HUES64 (cell line): ENCODE measurements around the gene EIF5AL1.
"Not testable (repeated sequence)": the region's sequence is repeated elsewhere in the genome, so short reads cannot be mapped to it uniquely, and the experiment has no call there.

Experiments
- H3K27ac ChIP-seq: 2 replicates; pipeline ENCODE4 v1.7.0; 2013; ENCODE audit warnings: low read depth, low read length, inconsistent platforms
- H3K27me3 ChIP-seq: 2 replicates; pipeline ENCODE4 v1.6.1; 2013; ENCODE audit warnings: mild to moderate bottlenecking, low read length; ENCODE audit not compliant: insufficient read depth
- H3K36me3 ChIP-seq: 2 replicates; pipeline ENCODE4 v1.6.1; 2013; ENCODE audit warnings: mild to moderate bottlenecking, low read length; ENCODE audit not compliant: insufficient read depth
- H3K4me1 ChIP-seq: 2 replicates; pipeline ENCODE4 v1.6.1; 2013; ENCODE audit warnings: mild to moderate bottlenecking, low read length, moderate library complexity; ENCODE audit not compliant: insufficient read depth
- H3K4me3 ChIP-seq: 2 replicates; pipeline ENCODE4 v1.5.1; 2013; ENCODE audit warnings: mild to moderate bottlenecking, low read length, moderate library complexity
- H3K9ac ChIP-seq: 2 replicates; pipeline ENCODE4 v1.6.1; 2013; ENCODE audit warnings: mild to moderate bottlenecking, low read depth, low read length
- H3K9me3 ChIP-seq: 2 replicates; pipeline ENCODE4 v1.6.1; 2013; ENCODE audit warnings: low read depth, low read length; ENCODE audit not compliant: insufficient read depth
- WGBS: fragments of 150-250, 120-280 bp; methylation state at CpG from one replicate; pipeline ENCODE4 v1.1.7; 2013; ENCODE audit warnings: missing lambda C conversion rate; 5-methylcytosine and 5-hydroxymethylcytosine counted together

EIF5AL1 gene

GRCh38 chr10:79502561-79503309 lies 9.6 kb upstream of the EIF5AL1 start:
- no peaks in the 10 kb centered on the region for H3K36me3 ChIP-seq
- no peak overlapping the region for H3K9ac ChIP-seq
- no peak overlapping the region for H3K4me3 ChIP-seq
- H3K27me3 ChIP-seq: peaks cover 3% of the 10 kb centered on the region; the same call in 1 of the 2 replicates
- peaks cover 3% of the 10 kb centered on the region; the same call in 1 of the 2 replicates for H3K4me1 ChIP-seq
- H3K27ac ChIP-seq: no peak overlapping the region
- no peaks in the 10 kb centered on the region for H3K9me3 ChIP-seq
- 19% methylated on average over 7 of the region's 7 CpGs for WGBS

- WGBS: 85% methylated on average over 4 of the region's 4 CpGs
- not testable (repeated sequence) for H3K27me3 ChIP-seq, H3K9ac ChIP-seq, H3K36me3 ChIP-seq, H3K9me3 ChIP-seq, H3K27ac ChIP-seq, H3K4me3 ChIP-seq, H3K4me1 ChIP-seq
Measured at GRCh38 chr10:79503787-79504186, 8.5 kb upstream of the EIF5AL1 start.

- not testable (repeated sequence) for H3K9me3 ChIP-seq, H3K4me1 ChIP-seq, H3K4me3 ChIP-seq, H3K36me3 ChIP-seq, H3K9ac ChIP-seq, H3K27me3 ChIP-seq, H3K27ac ChIP-seq
- no CpG with 5 or more reads among the region's 2 CpGs for WGBS
Measured at GRCh38 chr10:79504483-79504882, 7.8 kb upstream of the EIF5AL1 start.

GRCh38 chr10:79505328-79505727 lies 7.0 kb upstream of the EIF5AL1 start:
- not testable (repeated sequence) for H3K4me1 ChIP-seq, H3K36me3 ChIP-seq, H3K9ac ChIP-seq, H3K4me3 ChIP-seq, H3K27ac ChIP-seq, H3K9me3 ChIP-seq, H3K27me3 ChIP-seq

- Histone ChIP-seq H3K9me3 (no peaks in the 10 kb centered on the region), H3K4me1 (peaks cover 3% of the 10 kb centered on the region; the same call in 1 of the 2 replicates), H3K36me3 (no peaks in the 10 kb centered on the region), H3K9ac (no peak overlapping the region), H3K27me3 (peaks cover 3% of the 10 kb centered on the region; the same call in 1 of the 2 replicates), H3K4me3 (no peak overlapping the region), H3K27ac (no peak overlapping the region)
Measured at GRCh38 chr10:79505829-79506228, 6.5 kb upstream of the EIF5AL1 start.

GRCh38 chr10:79507440-79508167 lies 4.7 kb upstream of the EIF5AL1 start:
- H3K9me3 ChIP-seq: no peaks in the 10 kb centered on the region
- peaks cover 3% of the 10 kb centered on the region; the same call in 1 of the 2 replicates for H3K4me1 ChIP-seq
- H3K36me3 ChIP-seq: no peaks in the 10 kb centered on the region
- no peak overlapping the region for H3K27ac ChIP-seq
- H3K9ac ChIP-seq: no peak overlapping the region
- peaks cover 3% of the 10 kb centered on the region; the same call in 1 of the 2 replicates for H3K27me3 ChIP-seq
- no peak overlapping the region for H3K4me3 ChIP-seq
- WGBS: 85% methylated on average over 9 of the region's 9 CpGs

- H3K27ac ChIP-seq, H3K9me3 ChIP-seq, H3K4me3 ChIP-seq, H3K27me3 ChIP-seq, H3K9ac ChIP-seq, H3K36me3 ChIP-seq, H3K4me1 ChIP-seq: not testable (repeated sequence)
- 74% methylated on average over 3 of the region's 4 CpGs for WGBS
Measured at GRCh38 chr10:79508245-79508644, 4.1 kb upstream of the EIF5AL1 start.

GRCh38 chr10:79509306-79509933 lies 2.9 kb upstream of the EIF5AL1 start:
- not testable (repeated sequence) for H3K9me3 ChIP-seq, H3K4me1 ChIP-seq, H3K36me3 ChIP-seq, H3K27me3 ChIP-seq, H3K27ac ChIP-seq, H3K4me3 ChIP-seq, H3K9ac ChIP-seq
- no CpG with 5 or more reads among the region's 3 CpGs for WGBS

- H3K4me1 ChIP-seq, H3K27ac ChIP-seq, H3K4me3 ChIP-seq, H3K9me3 ChIP-seq, H3K36me3 ChIP-seq, H3K9ac ChIP-seq, H3K27me3 ChIP-seq: not testable (repeated sequence)
- WGBS: no CpG with 5 or more reads among the region's 5 CpGs
Measured at GRCh38 chr10:79509934-79510508, 2.3 kb upstream of the EIF5AL1 start.

GRCh38 chr10:79516532-79517205 lies 4.3 kb downstream of the EIF5AL1 start:
- not testable (repeated sequence) for H3K27me3 ChIP-seq, H3K4me3 ChIP-seq, H3K27ac ChIP-seq, H3K36me3 ChIP-seq, H3K9ac ChIP-seq, H3K4me1 ChIP-seq, H3K9me3 ChIP-seq
- 92% methylated on average over 4 of the region's 7 CpGs for WGBS

- not testable (repeated sequence) for H3K4me3 ChIP-seq, H3K27me3 ChIP-seq, H3K27ac ChIP-seq, H3K9me3 ChIP-seq, H3K4me1 ChIP-seq, H3K9ac ChIP-seq, H3K36me3 ChIP-seq
- WGBS: no CpG with 5 or more reads among the region's 4 CpGs
Measured at GRCh38 chr10:79517567-79517966, 5.2 kb downstream of the EIF5AL1 start.
